ENCODE measurements around the gene MYO10.

DNA sequence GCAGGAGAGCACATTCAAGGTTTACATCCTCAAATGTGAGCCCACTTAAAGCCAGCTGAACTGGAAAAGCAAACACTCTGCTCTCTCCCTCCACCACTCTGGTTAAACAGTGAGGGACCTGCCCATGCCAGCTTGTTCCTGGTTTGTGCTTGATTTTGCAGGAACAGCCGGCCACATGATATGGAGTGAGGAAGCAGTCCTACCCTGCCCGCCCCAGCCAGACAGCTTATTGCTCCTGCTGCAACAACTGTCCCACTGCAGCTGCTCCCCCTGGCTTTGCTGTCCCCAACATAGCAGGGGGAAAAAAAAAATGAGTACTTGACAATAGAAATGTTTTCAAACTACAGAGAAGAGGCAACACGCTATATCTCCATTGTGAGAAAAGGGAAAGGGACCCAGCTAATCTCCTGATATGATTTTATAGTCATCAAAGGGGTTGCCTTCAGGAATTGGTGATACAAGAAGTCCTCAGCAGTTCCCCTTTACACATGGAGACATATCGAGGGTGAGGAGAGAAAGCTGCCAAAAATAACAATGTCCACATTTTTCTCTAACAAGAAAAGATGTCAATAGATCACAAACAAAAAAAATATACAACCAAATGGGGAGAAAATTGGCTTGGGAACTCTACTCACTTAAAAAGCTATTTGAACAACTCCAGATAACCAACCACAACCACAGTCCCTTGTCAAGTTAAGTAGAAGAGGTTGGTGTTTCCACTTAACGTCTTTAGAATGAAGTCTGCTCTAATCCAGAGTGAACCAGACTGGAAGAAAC is 4.6 kb downstream of the MYO10 start:
- TF ChIP-seq, protein P1, sequence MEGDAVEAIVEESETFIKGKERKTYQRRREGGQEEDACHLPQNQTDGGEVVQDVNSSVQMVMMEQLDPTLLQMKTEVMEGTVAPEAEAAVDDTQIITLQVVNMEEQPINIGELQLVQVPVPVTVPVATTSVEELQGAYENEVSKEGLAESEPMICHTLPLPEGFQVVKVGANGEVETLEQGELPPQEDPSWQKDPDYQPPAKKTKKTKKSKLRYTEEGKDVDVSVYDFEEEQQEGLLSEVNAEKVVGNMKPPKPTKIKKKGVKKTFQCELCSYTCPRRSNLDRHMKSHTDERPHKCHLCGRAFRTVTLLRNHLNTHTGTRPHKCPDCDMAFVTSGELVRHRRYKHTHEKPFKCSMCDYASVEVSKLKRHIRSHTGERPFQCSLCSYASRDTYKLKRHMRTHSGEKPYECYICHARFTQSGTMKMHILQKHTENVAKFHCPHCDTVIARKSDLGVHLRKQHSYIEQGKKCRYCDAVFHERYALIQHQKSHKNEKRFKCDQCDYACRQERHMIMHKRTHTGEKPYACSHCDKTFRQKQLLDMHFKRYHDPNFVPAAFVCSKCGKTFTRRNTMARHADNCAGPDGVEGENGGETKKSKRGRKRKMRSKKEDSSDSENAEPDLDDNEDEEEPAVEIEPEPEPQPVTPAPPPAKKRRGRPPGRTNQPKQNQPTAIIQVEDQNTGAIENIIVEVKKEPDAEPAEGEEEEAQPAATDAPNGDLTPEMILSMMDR (IDR thresholded peaks at IDR 0.05): no peak
- TF ChIP-seq POLR2A (IDR thresholded peaks at IDR 0.05): no peak
